Duodenal mucosa (tissue), 2 donors: ENCODE data around the gene GCH1.
A peak's percentile ranks its signal among the peaks of the same experiment; 100 is the strongest.

ENCODE experiments used
- H3K27ac ChIP-seq: one replicate; pipeline ENCODE4 v1.7.0; 2013; ENCODE audit warnings: low read depth, low read length
- H3K27me3 ChIP-seq, 2 donors: one replicate each; pipeline ENCODE4 v1.7.0; 2013; ENCODE audit warnings: low read length in 2 of 2, control low read depth in 1 of 2; ENCODE audit not compliant: insufficient read depth in 2 of 2, control insufficient read depth in 1 of 2
- H3K36me3 ChIP-seq, 2 donors: one replicate each; pipeline ENCODE4 v1.7.0; 2013; ENCODE audit warnings: low read length in 2 of 2, control low read depth in 1 of 2; ENCODE audit not compliant: insufficient read depth in 2 of 2, control insufficient read depth in 1 of 2
- H3K4me1 ChIP-seq, 2 donors: one replicate each; pipeline ENCODE4 v1.7.0; 2013; ENCODE audit warnings: low read length in 2 of 2, control low read depth in 1 of 2; ENCODE audit not compliant: insufficient read depth in 2 of 2, control insufficient read depth in 1 of 2
- H3K4me3 ChIP-seq, 2 donors: one replicate each; pipeline ENCODE4 v1.7.0; 2013; ENCODE audit warnings: low read length in 2 of 2, low read depth in 1 of 2
- H3K9ac ChIP-seq, 2 donors: one replicate each; pipeline ENCODE4 v1.7.0; 2013; ENCODE audit warnings: low read length in 2 of 2, low read depth in 1 of 2
- H3K9me3 ChIP-seq, 2 donors: one replicate each; pipeline ENCODE4 v1.7.0; 2013; ENCODE audit warnings: low read length in 2 of 2, control low read depth in 1 of 2; ENCODE audit not compliant: control insufficient read depth in 1 of 2

Gene GCH1

GRCh38 chr14:54814076-54814475 is 88.5 kb downstream of the GCH1 start:
- Histone ChIP-seq H3K9ac (no peak overlapping the region), H3K9me3 (no peaks in the 10 kb centered on the region), H3K36me3 (no peaks in the 10 kb centered on the region), H3K4me1 (no peaks in the 10 kb centered on the region), H3K27me3 (no peaks in the 10 kb centered on the region), H3K27ac (no peak overlapping the region), H3K4me3 (no peak overlapping the region)

GRCh38 chr14:54813081-54813480 is 89.5 kb downstream of the GCH1 start:
- Histone ChIP-seq H3K4me1 (no peaks in the 10 kb centered on the region), H3K9me3 (no peaks in the 10 kb centered on the region), H3K4me3 (no peak overlapping the region), H3K27me3 (no peaks in the 10 kb centered on the region), H3K27ac (no peak overlapping the region), H3K36me3 (no peaks in the 10 kb centered on the region), H3K9ac (no peak overlapping the region)

- Histone ChIP-seq H3K36me3 (no peaks in the 10 kb centered on the region), H3K27me3 (no peaks in the 10 kb centered on the region), H3K4me1 (no peaks in the 10 kb centered on the region), H3K4me3 (no peak overlapping the region), H3K9ac (no peak overlapping the region), H3K27ac (no peak overlapping the region), H3K9me3 (no peaks in the 10 kb centered on the region)
Measured at GRCh38 chr14:54812617-54813016, 90.0 kb downstream of the GCH1 start.

GRCh38 chr14:54809767-54810166 is 92.9 kb downstream of the GCH1 start:
- H3K4me1 ChIP-seq: peaks cover 3 to 7% of the 10 kb centered on the region in 2 donors
- no peaks in the 10 kb centered on the region for H3K36me3 ChIP-seq
- no peak overlapping the region for H3K4me3 ChIP-seq
- no peaks in the 10 kb centered on the region for H3K27me3 ChIP-seq
- H3K9me3 ChIP-seq: no peaks in the 10 kb centered on the region
- no peak overlapping the region for H3K27ac ChIP-seq
- no peak overlapping the region for H3K9ac ChIP-seq

GRCh38 chr14:54808326-54809161 is 94.1 kb downstream of the GCH1 start:
- H3K4me3 ChIP-seq: no peak overlapping the region

GRCh38 chr14:54807881-54808280 is 94.7 kb downstream of the GCH1 start:
- peaks cover 3 to 7% of the 10 kb centered on the region in 2 donors for H3K4me1 ChIP-seq
- no peaks in the 10 kb centered on the region for H3K27me3 ChIP-seq
- no peak overlapping the region for H3K9ac ChIP-seq

More at GRCh38 chr14:54808326-54809161, 94.1 kb downstream of the GCH1 start:
- no peaks in the 10 kb centered on the region for H3K9me3 ChIP-seq
- H3K27me3 ChIP-seq: no peaks in the 10 kb centered on the region
- H3K27ac ChIP-seq: no peak overlapping the region
- no peaks in the 10 kb centered on the region for H3K36me3 ChIP-seq
- no peak overlapping the region for H3K9ac ChIP-seq
- H3K4me1 ChIP-seq: peaks cover 3 to 7% of the 10 kb centered on the region in 2 donors

GRCh38 chr14:54807428-54807827 is 95.2 kb downstream of the GCH1 start:
- Histone ChIP-seq H3K36me3 (no peaks in the 10 kb centered on the region), H3K27me3 (no peaks in the 10 kb centered on the region), H3K4me3 (no peak overlapping the region), H3K27ac (no peak overlapping the region), H3K9ac (no peak overlapping the region), H3K9me3 (no peaks in the 10 kb centered on the region), H3K4me1 (peaks cover 3 to 7% of the 10 kb centered on the region in 2 donors)

More at GRCh38 chr14:54807881-54808280, 94.7 kb downstream of the GCH1 start:
- Histone ChIP-seq H3K9me3 (no peaks in the 10 kb centered on the region), H3K36me3 (no peaks in the 10 kb centered on the region), H3K4me3 (no peak overlapping the region), H3K27ac (no peak overlapping the region)

- no peak overlapping the region for H3K4me3 ChIP-seq
- H3K27ac ChIP-seq: no peak overlapping the region
- peaks cover 3 to 7% of the 10 kb centered on the region in 2 donors for H3K4me1 ChIP-seq
- no peaks in the 10 kb centered on the region for H3K9me3 ChIP-seq
- H3K9ac ChIP-seq: no peak overlapping the region
- no peaks in the 10 kb centered on the region for H3K27me3 ChIP-seq
- H3K36me3 ChIP-seq: no peaks in the 10 kb centered on the region
Measured at GRCh38 chr14:54806616-54807015, 96.0 kb downstream of the GCH1 start.

- H3K9ac ChIP-seq: peak overlapping the region in 1 of 2 donors; percentile 22
Measured at GRCh38 chr14:54805445-54806322, 96.9 kb downstream of the GCH1 start.

GRCh38 chr14:54805070-54805444 is 97.6 kb downstream of the GCH1 start:
- H3K36me3 ChIP-seq: no peaks in the 10 kb centered on the region
- H3K27ac ChIP-seq: no peak overlapping the region
- H3K4me1 ChIP-seq: peaks cover 3 to 7% of the 10 kb centered on the region in 2 donors
- no peaks in the 10 kb centered on the region for H3K27me3 ChIP-seq
- H3K9ac ChIP-seq: no peak overlapping the region
- no peak overlapping the region for H3K4me3 ChIP-seq
- H3K9me3 ChIP-seq: no peaks in the 10 kb centered on the region

More at GRCh38 chr14:54805445-54806322, 96.9 kb downstream of the GCH1 start:
- H3K4me3 ChIP-seq: peak overlapping the region in 1 of 2 donors; percentile 2
- no peaks in the 10 kb centered on the region for H3K36me3 ChIP-seq
- H3K27me3 ChIP-seq: no peaks in the 10 kb centered on the region
- no peak overlapping the region for H3K27ac ChIP-seq
- peaks cover 3 to 7% of the 10 kb centered on the region in 2 donors for H3K4me1 ChIP-seq
- H3K9me3 ChIP-seq: no peaks in the 10 kb centered on the region
